ENCODE data around the gene SORT1.
"Not testable (repeated sequence)": the region's sequence is repeated elsewhere in the genome, so short reads cannot be mapped to it uniquely, and the experiment has no call there.

Gene SORT1

DNA sequence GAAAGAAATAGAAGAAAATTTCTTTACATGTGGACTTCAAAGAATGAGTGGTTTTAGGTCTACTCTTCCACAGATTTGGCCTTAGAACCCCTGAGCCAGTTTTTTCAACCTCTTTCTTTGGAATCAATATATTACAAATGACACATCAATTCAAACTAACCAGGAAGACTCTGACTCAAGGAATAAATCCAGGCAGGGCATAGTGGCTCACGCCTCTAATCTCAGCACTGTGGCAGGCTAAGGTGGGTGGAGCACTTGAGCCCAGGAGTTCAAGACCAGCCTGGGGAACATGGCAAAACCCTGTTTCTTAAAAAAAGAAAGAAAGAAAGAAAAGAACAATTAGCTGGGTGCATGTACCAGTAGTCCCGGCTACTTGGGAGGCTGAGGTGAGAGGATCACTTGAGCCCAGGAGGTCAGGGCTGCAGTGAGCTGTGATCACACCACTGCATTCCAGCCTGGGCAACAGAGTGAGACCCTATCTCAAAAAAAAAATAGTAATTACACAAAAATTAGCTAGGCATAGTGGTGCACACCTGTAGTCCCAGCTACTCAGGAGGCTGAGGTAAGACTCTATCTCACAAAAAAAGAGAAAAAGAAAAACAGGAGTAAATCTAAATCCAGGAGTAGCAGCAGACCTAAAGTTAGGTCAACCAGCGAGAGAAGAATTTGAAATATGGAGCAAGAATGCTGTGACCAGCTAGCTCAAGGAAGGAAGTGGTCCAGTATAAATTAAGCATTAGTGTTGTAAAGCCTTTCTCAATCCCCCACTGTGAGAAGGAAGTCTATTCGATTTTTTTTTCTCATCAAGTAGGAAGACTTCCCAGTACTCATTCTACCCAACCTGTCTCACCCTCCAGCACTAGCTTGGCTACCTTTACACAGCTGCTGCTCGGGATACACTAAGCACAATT, 1.9 kb downstream of the SORT1 start:
- Histone ChIP-seq H3K36me3 (ENCODE audit: control insufficient read depth, low read depth, low read length) (no peaks in the 10 kb centered on the region), H3K9me3 (ENCODE audit: control insufficient read depth, low read depth, low read length) (no peaks in the 10 kb centered on the region), H3K27ac (ENCODE audit: low read length) (no peak overlapping the region), H3K27me3 (ENCODE audit: control insufficient read depth, insufficient read depth, low read length) (peaks cover 6% of the 10 kb centered on the region), H3K4me3 (ENCODE audit: low read length) (peak overlapping the region; percentile 78), H3K4me1 (ENCODE audit: control insufficient read depth, low read depth, low read length) (peaks cover 12% of the 10 kb centered on the region), H3K9ac (ENCODE audit: low read length) (peak overlapping the region; percentile 51)

DNA sequence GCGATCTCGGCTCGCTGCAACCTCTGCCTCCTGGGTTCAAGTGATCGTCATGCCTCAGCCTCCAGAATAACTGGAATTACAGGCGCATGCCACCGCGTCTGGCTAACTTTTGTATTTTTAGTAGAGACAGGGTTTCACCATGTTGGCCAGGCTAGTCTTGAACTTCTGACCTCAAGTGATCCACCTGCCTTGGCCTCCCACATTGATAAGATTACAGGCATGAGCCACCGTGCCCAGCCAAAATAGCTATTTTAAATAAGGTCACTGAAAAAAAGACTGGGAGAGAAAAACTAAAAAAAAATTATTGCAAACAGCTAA, 2.5 kb downstream of the SORT1 start:
- H3K4me3 ChIP-seq (ENCODE audit: low read length); H3K9me3 ChIP-seq (ENCODE audit: control insufficient read depth, low read depth, low read length); H3K9ac ChIP-seq (ENCODE audit: low read length); H3K27me3 ChIP-seq (ENCODE audit: control insufficient read depth, insufficient read depth, low read length); H3K36me3 ChIP-seq (ENCODE audit: control insufficient read depth, low read depth, low read length); H3K27ac ChIP-seq (ENCODE audit: low read length): not testable (repeated sequence)
- H3K4me1 ChIP-seq (ENCODE audit: control insufficient read depth, low read depth, low read length): peaks cover 12% of the 10 kb centered on the region

DNA sequence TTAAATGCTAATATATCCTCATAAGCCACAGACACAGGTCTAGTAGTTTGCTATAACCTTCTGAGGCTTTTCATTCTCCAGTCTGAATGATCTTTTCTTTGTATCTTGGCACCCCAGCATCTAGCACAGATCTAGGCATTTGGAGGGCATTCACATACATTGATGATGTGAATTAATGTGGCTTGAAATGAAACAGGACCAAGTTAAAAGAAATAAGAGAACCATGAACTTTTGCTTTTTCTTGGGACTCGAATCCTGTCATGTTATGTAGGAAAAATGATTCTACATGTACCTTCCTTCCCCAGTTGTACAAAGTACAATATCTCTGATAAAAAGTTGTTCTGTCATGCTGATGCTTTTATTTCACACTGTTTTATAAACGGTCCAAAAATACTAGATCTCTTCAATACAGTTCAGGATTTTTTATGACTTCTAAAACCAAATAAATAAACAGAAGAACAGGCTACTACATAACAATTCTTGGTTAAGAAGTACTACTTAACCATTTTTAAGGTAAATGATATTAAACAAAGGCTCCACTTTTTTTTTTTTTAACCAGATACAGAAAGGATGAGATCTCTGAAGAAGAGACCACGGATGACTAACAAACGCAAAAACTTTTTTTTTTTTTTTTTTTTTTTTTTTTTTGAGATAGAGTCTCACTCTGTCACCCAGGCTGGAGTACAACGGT, 3.0 kb downstream of the SORT1 start:
- H3K9me3 ChIP-seq (ENCODE audit: control insufficient read depth, low read depth, low read length): no peaks in the 10 kb centered on the region
- no peaks in the 10 kb centered on the region for H3K36me3 ChIP-seq (ENCODE audit: control insufficient read depth, low read depth, low read length)
- peaks cover 12% of the 10 kb centered on the region for H3K4me1 ChIP-seq (ENCODE audit: control insufficient read depth, low read depth, low read length)
- no peak overlapping the region for H3K27ac ChIP-seq (ENCODE audit: low read length)
- peaks cover 6% of the 10 kb centered on the region for H3K27me3 ChIP-seq (ENCODE audit: control insufficient read depth, insufficient read depth, low read length)
- no peak overlapping the region for H3K4me3 ChIP-seq (ENCODE audit: low read length)
- H3K9ac ChIP-seq (ENCODE audit: low read length): no peak overlapping the region

DNA sequence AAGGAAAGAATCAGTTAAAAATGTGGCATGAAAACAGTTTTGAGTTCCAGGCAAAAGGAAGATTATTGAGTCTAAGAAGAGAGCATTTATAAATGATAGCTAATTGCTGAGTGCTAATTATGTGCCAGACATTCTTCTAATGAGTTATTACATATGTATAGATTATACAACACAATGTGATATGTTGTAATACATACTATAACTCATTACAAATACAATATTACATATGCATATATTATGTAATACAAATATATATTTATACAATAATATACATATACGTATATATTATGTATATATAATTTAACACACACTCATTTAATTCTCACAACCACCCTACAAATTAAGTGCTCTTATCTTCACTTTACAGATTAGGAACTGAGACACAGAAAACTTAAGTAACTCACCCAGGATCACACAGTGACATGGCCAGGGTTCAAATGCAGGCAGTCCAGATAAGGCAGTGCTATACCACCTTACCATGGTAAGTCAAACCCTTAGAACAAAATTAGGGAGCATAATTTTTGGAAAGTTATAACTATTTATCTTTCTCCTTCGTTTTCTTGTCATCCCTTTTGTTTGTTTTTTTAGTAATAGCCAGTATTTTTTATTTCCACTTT, 4.0 kb downstream of the SORT1 start:
- peaks cover 6% of the 10 kb centered on the region for H3K27me3 ChIP-seq (ENCODE audit: control insufficient read depth, insufficient read depth, low read length)
- peaks cover 7% of the 10 kb centered on the region for H3K4me1 ChIP-seq (ENCODE audit: control insufficient read depth, low read depth, low read length)
- no peak overlapping the region for H3K4me3 ChIP-seq (ENCODE audit: low read length)
- H3K9ac ChIP-seq (ENCODE audit: low read length): no peak overlapping the region
- no peaks in the 10 kb centered on the region for H3K9me3 ChIP-seq (ENCODE audit: control insufficient read depth, low read depth, low read length)
- H3K36me3 ChIP-seq (ENCODE audit: control insufficient read depth, low read depth, low read length): no peaks in the 10 kb centered on the region
- no peak overlapping the region for H3K27ac ChIP-seq (ENCODE audit: low read length)

DNA sequence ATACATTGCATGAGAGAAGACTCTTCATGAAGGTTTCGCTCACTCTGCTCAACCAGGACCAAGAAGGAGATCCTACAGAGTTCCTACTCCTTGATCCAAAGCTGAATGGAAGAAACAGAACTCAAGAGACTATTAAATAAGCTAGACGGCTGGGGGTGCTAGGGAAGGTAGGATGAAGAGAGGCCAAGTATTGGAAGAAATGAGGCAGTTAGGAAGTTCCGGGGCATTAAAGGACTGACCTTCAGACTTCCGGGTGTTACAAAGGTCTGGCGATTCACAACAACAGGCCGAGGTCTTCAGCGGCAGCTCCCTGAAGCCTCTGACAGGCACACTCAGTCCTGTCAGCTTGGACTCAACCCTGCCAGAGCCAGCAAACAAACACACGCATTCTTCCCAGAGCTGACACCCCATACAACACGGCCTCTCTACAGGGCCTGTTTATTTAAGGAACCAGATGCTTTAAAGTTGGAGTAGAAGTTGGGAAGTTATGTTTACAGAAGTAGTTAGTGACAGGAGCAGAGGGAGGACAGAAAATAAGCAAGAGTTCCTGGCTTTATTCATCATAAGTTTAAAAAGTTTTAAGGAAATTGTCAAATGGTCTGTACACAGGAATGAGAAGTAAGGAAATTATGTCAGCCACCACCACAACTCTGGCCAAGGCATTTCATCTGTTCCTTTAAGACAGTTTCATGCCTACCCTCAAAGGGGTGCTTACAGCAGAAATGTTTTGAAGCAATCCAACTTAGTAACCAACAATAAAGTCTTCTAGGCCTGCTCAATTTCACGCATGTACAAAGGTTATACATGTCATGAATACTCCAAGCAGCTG, 4.7 kb downstream of the SORT1 start:
- no peak overlapping the region for H3K9ac ChIP-seq (ENCODE audit: low read length)
- peaks cover 4% of the 10 kb centered on the region for H3K4me1 ChIP-seq (ENCODE audit: control insufficient read depth, low read depth, low read length)
- H3K9me3 ChIP-seq (ENCODE audit: control insufficient read depth, low read depth, low read length): no peaks in the 10 kb centered on the region
- no peaks in the 10 kb centered on the region for H3K36me3 ChIP-seq (ENCODE audit: control insufficient read depth, low read depth, low read length)
- H3K4me3 ChIP-seq (ENCODE audit: low read length): no peak overlapping the region
- H3K27me3 ChIP-seq (ENCODE audit: control insufficient read depth, insufficient read depth, low read length): peaks cover 6% of the 10 kb centered on the region
- no peak overlapping the region for H3K27ac ChIP-seq (ENCODE audit: low read length)

DNA sequence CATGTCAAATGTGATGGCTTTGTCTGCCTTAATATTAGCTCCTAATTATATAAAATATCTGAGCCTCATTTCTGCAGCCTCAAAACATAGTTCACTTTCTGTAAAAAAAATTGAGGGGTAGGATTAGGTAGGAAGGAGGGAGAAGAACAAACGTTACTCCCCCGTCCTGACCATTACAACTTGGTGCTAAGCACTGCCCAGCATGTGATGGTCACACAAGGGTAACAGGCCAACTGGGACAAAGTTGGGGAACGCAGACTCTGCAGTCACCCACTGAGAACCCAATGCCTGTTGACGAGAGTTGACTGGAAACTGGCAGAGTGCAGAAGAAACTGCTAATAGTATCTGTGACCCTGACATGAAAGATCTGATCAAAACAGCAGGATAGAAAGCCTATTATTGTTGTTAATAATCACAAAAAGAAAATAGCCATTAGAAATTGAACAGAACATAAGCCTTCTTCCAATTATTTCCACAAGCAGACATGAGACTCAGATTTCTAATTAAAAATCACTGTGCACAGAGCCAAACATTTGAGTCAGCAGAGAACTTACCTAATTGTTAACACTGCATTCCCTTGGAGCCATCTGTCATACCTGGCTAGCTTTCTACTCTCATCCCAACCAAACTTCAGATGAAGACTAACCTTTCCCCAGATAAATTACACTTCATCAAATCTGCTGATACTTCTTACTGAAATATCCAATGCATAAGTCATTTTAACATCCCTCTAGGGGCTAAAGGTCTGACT, 5.5 kb downstream of the SORT1 start:
- Histone ChIP-seq H3K27ac (ENCODE audit: low read length) (no peak overlapping the region), H3K36me3 (ENCODE audit: control insufficient read depth, low read depth, low read length) (no peaks in the 10 kb centered on the region), H3K9me3 (ENCODE audit: control insufficient read depth, low read depth, low read length) (no peaks in the 10 kb centered on the region), H3K27me3 (ENCODE audit: control insufficient read depth, insufficient read depth, low read length) (peaks cover 6% of the 10 kb centered on the region), H3K9ac (ENCODE audit: low read length) (no peak overlapping the region), H3K4me3 (ENCODE audit: low read length) (no peak overlapping the region), H3K4me1 (ENCODE audit: control insufficient read depth, low read depth, low read length) (peaks cover 4% of the 10 kb centered on the region)

DNA sequence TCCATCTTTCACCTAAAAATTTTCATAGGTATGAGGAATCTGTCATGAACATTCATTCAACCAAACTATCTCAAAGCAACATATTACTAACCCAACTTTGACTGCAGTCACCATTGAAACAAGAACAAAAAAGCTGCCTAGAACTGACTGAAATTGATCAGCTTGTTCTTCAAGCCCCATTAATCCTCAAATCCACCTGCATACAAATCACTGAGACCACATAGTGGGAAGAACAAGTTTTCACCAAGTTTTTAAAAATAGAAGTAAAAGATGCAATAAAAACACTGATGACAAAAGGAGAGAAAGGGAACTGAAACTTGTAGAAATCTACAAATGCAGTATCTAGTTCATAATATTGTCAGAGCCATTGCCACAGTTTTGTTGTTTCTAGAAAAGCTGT, 6.1 kb downstream of the SORT1 start:
- Histone ChIP-seq H3K4me3 (ENCODE audit: low read length) (no peak overlapping the region), H3K9ac (ENCODE audit: low read length) (no peak overlapping the region), H3K4me1 (ENCODE audit: control insufficient read depth, low read depth, low read length) (peaks cover 4% of the 10 kb centered on the region), H3K27me3 (ENCODE audit: control insufficient read depth, insufficient read depth, low read length) (peaks cover 1% of the 10 kb centered on the region), H3K36me3 (ENCODE audit: control insufficient read depth, low read depth, low read length) (no peaks in the 10 kb centered on the region), H3K27ac (ENCODE audit: low read length) (no peak overlapping the region), H3K9me3 (ENCODE audit: control insufficient read depth, low read depth, low read length) (no peaks in the 10 kb centered on the region)

DNA sequence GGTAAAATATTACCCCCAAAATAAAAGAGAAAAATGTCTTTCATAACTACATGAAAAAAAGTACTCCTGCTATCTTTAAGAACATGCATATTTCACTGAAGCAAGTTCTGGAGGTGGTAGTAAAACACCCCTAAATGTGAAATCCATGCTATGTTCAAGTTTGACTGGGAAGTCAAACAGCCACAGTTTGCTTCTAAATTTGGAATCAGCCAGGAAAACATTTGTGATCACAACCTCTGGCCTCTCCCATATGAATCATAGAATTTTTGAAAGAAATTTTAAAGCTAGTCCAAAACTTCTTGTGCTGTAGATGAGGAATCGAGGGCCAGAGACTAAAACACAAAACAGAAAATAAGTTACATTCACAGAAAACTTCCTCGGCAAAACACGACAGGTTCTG, 6.6 kb downstream of the SORT1 start:
- H3K9ac ChIP-seq (ENCODE audit: low read length): no peak overlapping the region
- H3K9me3 ChIP-seq (ENCODE audit: control insufficient read depth, low read depth, low read length): no peaks in the 10 kb centered on the region
- no peak overlapping the region for H3K4me3 ChIP-seq (ENCODE audit: low read length)
- H3K27me3 ChIP-seq (ENCODE audit: control insufficient read depth, insufficient read depth, low read length): no peaks in the 10 kb centered on the region
- no peak overlapping the region for H3K27ac ChIP-seq (ENCODE audit: low read length)
- no peaks in the 10 kb centered on the region for H3K36me3 ChIP-seq (ENCODE audit: control insufficient read depth, low read depth, low read length)
- H3K4me1 ChIP-seq (ENCODE audit: control insufficient read depth, low read depth, low read length): peaks cover under 1% of the 10 kb centered on the region

DNA sequence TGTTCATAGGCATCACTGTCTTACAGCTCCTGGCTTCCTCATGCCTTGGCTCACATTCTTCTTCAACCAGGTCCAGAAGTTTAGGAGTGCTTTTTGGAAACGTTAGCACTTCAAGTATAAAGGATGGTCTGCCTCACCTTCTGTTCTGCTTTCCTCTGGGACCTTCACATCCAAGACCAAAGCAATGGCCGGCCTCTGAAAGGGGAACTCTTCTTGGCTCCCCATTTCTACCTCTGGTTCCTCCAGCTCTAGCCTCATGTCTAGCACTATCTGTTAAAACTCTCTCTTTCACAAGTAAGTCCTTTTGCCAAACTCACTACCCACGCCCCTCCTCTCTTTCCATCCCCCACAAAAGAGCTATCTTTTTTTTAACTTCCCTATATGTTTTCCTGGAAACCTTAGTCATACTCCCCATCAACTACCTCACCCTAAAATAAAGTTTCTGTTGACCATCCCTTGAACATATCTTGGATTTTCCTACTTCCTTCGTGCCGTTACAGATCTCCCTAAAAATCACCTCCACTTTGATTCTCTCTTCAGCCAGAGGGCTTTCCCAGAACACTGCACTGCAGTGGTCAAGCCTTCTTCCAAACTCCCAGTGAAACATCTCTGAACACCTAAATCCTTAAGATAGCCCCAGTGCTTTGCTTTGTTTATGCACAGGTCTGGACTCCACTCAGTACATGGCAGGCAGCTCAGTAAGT, 7.9 kb downstream of the SORT1 start:
- no peaks in the 10 kb centered on the region for H3K36me3 ChIP-seq (ENCODE audit: control insufficient read depth, low read depth, low read length)
- H3K9ac ChIP-seq (ENCODE audit: low read length): no peak overlapping the region
- no peaks in the 10 kb centered on the region for H3K9me3 ChIP-seq (ENCODE audit: control insufficient read depth, low read depth, low read length)
- H3K27me3 ChIP-seq (ENCODE audit: control insufficient read depth, insufficient read depth, low read length): no peaks in the 10 kb centered on the region
- H3K4me3 ChIP-seq (ENCODE audit: low read length): no peak overlapping the region
- no peaks in the 10 kb centered on the region for H3K4me1 ChIP-seq (ENCODE audit: control insufficient read depth, low read depth, low read length)
- H3K27ac ChIP-seq (ENCODE audit: low read length): no peak overlapping the region

DNA sequence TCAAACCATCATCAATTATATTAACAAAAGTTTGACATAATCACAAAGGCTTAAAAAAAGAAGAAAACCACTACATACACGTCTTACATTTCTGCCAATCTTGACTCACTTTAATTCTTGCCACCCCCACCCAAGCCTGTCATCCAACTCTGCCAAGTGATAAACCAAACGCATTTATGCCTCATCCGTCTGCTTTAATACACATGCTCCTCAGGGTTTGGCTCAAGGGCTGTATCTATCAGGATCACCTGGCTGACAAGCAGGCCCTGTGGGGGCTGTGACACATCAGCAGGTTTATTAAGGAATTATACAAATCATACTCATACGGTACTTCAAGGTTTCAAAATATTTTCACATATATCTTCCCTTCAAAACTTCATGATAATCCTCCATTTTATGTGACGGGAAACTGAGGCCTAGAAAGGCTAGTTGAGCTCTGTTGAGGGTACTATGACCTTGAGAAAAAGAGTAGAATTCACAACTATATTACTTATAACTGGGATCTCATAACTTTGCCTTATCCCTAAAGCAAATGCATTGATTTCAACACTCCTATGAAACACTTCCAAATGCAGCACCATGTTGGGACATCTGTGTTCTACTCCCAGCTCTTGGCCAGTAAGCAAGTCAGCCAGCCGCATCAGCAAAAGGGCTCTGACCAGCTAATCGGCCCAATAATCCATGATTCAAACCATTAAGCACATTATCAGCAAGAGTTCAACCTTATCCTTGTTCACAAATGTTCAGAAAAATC, 8.7 kb downstream of the SORT1 start:
- H3K27ac ChIP-seq (ENCODE audit: low read length): no peak overlapping the region
- no peak overlapping the region for H3K9ac ChIP-seq (ENCODE audit: low read length)
- peaks cover 3% of the 10 kb centered on the region for H3K4me1 ChIP-seq (ENCODE audit: control insufficient read depth, low read depth, low read length)

More for the DNA sequence above, 8.7 kb downstream of the SORT1 start:
- H3K4me3 ChIP-seq (ENCODE audit: low read length): no peak overlapping the region
- no peaks in the 10 kb centered on the region for H3K36me3 ChIP-seq (ENCODE audit: control insufficient read depth, low read depth, low read length)
- H3K9me3 ChIP-seq (ENCODE audit: control insufficient read depth, low read depth, low read length): no peaks in the 10 kb centered on the region
- H3K27me3 ChIP-seq (ENCODE audit: control insufficient read depth, insufficient read depth, low read length): no peaks in the 10 kb centered on the region
